Measurements from ENCODE around the gene MMS19.

GRCh38 chr10:97520978-97521761 lies 22.9 kb upstream of the MMS19 start:
- TF ChIP-seq CTCF (IDR thresholded peaks at IDR 0.05): no peak
- TF ChIP-seq POLR2A (IDR thresholded peaks at IDR 0.05): no peak
